ES-I3 (cell line): ENCODE measurements around the gene SFXN4.

ENCODE experiments used
- H3K36me3 ChIP-seq: 2 replicates; pipeline ENCODE4 v1.6.1; 2013; ENCODE audit warnings: mild to moderate bottlenecking, low read length, control low read depth, moderate library complexity; ENCODE audit not compliant: insufficient read depth
- H3K4me1 ChIP-seq: 2 replicates; pipeline ENCODE4 v1.6.1; 2013; ENCODE audit warnings: mild to moderate bottlenecking, control low read depth, low read length; ENCODE audit not compliant: insufficient read depth
- H3K9ac ChIP-seq: 2 replicates; pipeline ENCODE4 v1.6.1; 2013; ENCODE audit warnings: low read depth, mild to moderate bottlenecking, low read length, moderate library complexity
- H3K9me3 ChIP-seq: 2 replicates; pipeline ENCODE4 v1.6.1; 2013; ENCODE audit warnings: mild to moderate bottlenecking, low read length, moderate library complexity; ENCODE audit not compliant: control insufficient read depth, insufficient read depth

Gene SFXN4, protein sequence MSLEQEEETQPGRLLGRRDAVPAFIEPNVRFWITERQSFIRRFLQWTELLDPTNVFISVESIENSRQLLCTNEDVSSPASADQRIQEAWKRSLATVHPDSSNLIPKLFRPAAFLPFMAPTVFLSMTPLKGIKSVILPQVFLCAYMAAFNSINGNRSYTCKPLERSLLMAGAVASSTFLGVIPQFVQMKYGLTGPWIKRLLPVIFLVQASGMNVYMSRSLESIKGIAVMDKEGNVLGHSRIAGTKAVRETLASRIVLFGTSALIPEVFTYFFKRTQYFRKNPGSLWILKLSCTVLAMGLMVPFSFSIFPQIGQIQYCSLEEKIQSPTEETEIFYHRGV

DNA sequence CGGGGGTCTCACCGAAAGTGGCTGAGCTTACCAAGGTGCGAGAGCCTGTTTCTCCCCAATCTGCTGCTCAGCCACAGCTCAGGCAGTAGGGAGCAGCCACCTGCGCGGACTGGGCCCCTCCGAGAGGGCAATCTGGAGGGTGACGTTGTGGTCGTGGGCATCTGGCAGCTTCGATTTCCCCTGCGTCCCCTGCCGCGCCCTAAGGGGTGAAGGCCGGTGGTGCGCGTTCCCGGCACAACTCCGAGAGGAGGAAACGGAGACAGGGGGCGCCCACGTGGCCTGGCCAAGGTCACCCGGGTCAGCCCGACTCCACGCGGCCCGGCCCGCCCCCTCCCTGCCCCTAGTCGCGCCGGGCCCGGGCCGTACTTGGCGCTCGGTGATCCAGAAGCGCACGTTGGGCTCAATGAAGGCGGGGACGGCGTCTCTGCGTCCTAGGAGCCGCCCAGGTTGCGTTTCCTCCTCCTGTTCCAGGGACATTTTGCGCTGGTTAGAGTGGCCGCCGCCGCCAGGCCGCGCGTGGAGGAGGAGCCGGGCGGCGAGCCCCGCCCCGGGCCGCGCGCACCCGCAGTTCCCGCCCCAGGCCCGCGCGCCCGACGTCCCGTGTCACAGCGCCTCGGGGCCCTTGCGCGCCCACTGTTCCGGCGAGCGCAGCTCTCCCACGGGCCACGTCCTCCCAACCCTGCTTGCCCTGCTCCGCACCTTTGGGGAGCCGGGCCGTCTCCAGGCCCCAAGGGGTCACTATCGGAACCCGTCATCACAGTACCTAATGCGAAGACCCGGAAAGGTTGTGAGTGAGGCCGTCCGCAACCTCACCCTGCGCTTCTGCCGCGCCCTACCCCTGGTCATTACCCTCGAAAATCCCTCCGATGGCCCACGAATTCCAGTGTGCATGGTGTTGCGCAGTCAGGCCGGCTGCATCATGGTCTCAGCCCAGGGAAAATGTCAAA lies at the start of gene SFXN4:
Gene SFXN4, minus strand, starts transcription at position 544 of the 947 bp plus-strand sequence. Its CDS starts 67 bp downstream, at position 477.
- no peaks in the 10 kb centered on the region; the same call in 1 of the 2 replicates for H3K4me1 ChIP-seq
- no peaks in the 10 kb centered on the region for H3K9me3 ChIP-seq
- H3K36me3 ChIP-seq = peaks cover 12% of the 10 kb centered on the region
- peak within 1 kb of the TSS; percentile 78 for H3K9ac ChIP-seq

DNA sequence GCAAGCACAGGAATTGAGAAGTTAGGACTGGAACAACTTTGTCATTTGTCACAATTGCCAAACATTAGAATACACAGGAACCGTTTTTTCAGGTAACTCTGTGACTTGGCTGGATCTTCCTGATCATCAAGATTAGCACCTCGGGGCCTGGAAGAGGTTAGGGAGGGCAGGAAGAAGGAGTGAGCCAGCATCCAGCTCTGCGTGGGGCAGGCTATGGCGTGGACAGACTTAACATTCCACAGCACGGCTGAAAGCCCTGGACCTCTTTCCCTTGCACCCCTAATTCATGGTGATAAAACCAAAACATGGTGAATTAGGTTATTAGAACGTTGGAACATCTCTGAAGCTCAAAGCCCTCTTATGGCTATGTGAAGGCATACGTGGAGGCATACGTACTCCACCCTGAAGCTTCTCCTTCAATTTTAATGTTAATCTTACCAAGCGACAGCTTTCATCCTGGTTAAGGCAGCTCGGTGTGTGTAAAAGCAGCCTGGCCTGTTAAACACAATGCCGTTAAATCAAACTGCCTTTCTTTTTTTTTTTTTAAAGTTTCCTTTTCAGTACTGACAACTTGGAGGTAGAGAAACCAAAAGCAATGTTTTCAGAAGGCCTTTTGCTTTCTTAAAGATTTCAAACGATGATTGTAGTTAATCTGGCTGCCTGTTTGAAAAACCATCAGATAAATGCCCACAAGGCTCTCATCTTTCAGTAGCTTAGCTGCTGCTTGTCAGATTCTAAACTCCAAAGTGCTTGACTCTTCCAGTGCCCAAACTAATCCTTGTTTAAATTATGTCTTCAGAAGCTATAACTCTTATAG lies 46.3 kb upstream of the SFXN4 start:
- H3K9me3 ChIP-seq = no peaks in the 10 kb centered on the region
- H3K4me1 ChIP-seq = peaks cover 26% of the 10 kb centered on the region
- H3K36me3 ChIP-seq = no peaks in the 10 kb centered on the region
- H3K9ac ChIP-seq = no peak overlapping the region

DNA sequence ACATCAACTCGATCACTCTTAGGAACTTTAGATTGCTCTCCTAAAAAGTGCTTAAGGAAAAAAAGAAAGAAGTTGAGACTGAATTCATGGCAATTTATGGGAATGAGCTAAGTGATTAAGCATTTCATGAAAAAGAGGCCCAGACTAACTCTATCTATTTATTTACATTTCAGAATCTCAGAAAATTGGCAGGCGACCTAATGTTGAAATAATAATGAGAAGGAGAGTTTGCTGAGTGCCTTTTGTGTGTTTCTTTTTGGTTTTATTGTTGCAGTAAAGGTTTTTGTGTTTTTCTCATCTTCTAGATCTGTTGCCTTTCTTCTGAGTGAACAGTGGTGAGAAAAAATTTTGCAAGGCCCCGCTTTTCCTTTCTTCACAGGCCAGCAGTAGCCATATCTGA lies 45.7 kb upstream of the SFXN4 start:
- no peak overlapping the region for H3K9ac ChIP-seq

DNA sequence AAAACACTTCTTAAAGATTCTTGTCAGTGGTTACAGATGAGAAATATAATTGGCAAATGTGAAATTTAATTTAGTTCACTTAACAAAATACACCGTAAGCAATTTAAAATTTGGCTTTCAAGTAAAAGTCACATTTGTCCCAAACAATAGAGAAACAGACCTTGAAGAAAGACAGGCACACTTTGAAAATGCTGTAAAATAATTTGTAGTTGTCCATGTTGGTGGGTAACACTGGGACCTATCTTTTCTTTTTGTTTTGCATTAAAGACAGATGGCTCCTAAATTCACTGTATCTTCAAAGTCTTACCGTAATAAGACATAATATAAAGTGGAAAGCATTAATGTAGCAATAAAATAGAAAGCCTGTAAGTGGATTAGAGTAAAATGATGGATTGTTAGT lies 45.1 kb upstream of the SFXN4 start:
- H3K36me3 ChIP-seq = no peaks in the 10 kb centered on the region
- no peak overlapping the region for H3K9ac ChIP-seq
- H3K4me1 ChIP-seq = peaks cover 26% of the 10 kb centered on the region
- H3K9me3 ChIP-seq = no peaks in the 10 kb centered on the region

More for the DNA sequence above, 45.7 kb upstream of the SFXN4 start:
- no peaks in the 10 kb centered on the region for H3K9me3 ChIP-seq
- peaks cover 26% of the 10 kb centered on the region for H3K4me1 ChIP-seq
- no peaks in the 10 kb centered on the region for H3K36me3 ChIP-seq

DNA sequence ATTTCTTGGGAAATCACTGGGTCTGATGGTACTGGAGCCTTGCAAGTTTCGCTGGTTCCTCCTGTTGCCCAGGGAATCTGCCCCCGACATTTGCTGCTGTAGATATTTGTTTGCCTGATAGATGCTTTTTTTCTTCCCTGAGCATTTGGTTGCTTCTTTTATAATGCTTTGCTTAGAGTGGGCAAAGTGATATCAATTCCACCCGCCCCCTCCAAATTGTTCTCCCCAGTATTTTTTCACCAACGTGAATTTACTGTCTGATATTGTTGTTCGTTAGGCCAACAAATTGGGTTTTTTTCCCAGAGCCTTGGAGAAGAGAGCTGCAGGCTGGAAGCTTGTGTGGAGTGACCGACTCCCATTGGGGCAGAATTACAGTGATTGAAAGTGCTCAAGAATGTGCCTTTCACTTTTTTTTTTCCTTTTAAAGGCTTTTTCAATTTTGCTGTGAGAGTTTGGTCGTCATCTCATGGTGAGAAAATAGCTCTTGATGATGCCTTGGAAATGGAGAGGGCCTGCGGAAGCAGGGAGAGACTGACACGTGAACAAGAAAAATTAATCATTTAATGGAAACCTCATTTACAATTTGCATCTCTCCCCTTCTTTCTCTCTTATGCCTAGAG lies 44.3 kb upstream of the SFXN4 start:
- peaks cover 26% of the 10 kb centered on the region for H3K4me1 ChIP-seq
- no peak overlapping the region for H3K9ac ChIP-seq
- H3K9me3 ChIP-seq = no peaks in the 10 kb centered on the region
- H3K36me3 ChIP-seq = no peaks in the 10 kb centered on the region

DNA sequence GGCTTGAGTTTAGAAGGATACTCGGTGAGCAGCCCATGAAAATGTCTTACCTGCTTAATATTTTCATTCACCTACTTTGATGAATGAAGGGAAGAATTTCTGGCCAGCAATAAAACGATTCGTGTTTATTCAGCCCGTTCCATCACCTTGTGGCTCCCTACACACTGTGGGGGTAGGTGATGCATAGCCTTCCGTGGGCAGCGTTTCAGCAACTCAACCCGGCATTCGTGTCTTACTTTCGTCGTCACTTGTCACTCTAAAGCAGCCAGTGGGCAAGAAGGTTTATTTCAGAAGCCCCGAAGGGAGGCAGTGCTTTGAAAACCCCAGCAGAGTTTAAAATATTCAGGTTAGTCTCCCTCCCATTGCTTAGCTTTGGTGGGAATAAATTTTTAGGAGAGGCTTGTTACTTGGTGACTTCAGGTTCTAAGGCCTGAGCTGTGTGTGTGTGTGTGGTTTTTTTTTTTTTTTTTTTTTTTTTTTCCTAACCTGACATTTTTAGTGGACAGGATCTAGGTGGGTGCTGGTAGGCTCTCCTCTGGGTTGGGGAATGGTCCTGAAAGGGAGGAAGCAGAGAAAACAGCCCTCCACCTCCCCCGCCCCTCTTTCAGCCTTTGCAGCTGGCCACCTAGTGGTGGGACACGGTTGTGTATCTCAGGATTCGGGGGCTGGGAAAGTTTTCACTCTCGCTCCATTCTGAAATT lies 43.7 kb upstream of the SFXN4 start:
- Histone ChIP-seq H3K4me1 (peaks cover 26% of the 10 kb centered on the region), H3K9ac (peak overlapping the region; percentile 61; the same call in 1 of the 2 replicates)

DNA sequence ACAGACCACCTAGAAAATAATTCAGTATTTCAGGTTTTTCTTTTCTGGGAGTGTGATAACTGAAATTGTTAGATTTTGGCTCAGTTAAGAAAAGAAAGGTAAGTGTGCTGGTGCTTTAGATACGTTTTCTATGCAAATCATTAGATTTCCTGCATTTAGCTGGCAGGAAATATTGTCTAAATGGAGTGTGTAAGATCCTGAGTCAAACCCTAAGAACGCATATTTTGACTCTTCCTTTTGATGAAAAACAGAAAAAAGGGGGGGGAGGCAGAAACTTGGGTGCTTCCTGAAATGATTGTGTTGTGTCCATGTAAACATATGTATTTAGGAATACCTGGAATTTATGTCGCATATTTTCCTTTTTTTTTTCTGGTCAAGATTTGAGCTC lies 43.0 kb upstream of the SFXN4 start:
- no peaks in the 10 kb centered on the region for H3K9me3 ChIP-seq
- peaks cover 26% of the 10 kb centered on the region for H3K4me1 ChIP-seq
- H3K9ac ChIP-seq = peak overlapping the region; percentile 61; the same call in 1 of the 2 replicates
- H3K36me3 ChIP-seq = no peaks in the 10 kb centered on the region

More for the DNA sequence above, 43.7 kb upstream of the SFXN4 start:
- Histone ChIP-seq H3K36me3 (no peaks in the 10 kb centered on the region), H3K9me3 (no peaks in the 10 kb centered on the region)

DNA sequence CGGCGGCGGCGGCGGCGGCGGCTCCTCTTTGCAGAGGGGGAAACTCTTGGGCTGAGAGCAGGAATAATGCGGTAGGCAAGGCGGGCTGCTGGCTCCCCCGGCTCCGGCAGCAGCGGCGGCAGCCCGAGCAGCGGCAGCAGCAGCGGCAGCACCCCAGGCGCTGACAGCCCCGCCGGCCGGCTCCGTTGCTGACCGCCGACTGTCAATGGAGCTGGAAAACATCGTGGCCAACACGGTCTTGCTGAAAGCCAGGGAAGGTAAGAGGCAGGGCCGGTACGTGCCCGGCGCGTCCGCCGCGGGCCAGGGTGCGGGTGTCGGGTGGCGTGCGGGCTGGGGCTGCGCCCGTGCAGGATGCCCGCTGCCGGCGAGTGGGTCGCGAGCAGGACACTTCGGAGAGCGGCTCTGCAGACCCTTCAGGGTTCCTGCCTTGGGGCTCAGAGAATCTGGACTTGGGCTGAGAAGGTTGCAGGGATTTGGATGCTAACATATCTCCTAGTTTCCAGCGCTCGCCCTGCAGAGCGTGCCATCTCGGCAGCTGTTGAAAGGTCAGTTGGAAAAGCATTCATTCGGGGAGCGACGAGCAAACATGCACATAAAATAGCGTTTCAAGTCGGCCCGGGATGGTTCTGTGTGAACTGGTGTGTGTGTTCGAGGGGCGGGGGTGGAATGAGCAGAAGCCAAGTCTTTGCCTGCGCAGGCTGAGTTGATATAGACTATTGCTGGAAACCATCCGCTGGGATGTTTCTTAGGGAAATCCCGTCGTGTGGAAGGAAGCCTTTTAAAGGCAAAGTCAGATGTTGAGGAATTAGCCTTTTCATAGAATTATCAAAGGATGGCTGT lies 42.4 kb upstream of the SFXN4 start:
- Histone ChIP-seq H3K4me1 (peaks cover 31% of the 10 kb centered on the region), H3K9me3 (no peaks in the 10 kb centered on the region), H3K36me3 (no peaks in the 10 kb centered on the region), H3K9ac (peak overlapping the region; percentile 61; the same call in 1 of the 2 replicates)

DNA sequence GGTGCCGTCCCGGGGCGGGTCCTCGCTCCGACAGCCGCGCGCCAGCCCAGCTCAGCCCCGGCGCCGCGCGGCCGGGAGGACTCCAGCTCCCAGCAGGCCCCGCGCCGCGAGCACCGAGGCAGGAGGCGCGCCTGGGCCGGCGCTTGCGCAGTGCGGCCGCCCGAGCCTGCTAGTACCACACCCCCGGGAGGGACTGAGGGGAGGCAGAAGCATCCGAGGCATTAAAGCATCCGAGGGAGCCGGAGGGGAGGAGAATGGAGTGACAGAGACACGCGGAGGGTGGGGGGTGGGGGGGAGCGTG lies 41.8 kb upstream of the SFXN4 start, which contains the start of gene GRK5:
Gene GRK5, plus strand, starts transcription at position 206 of the 301 bp plus-strand sequence. CDS start 347 bp downstream, outside the sequence.
- H3K4me1 ChIP-seq = peaks cover 33% of the 10 kb centered on the region
- H3K9ac ChIP-seq = peak within 1 kb of the TSS; percentile 80
- H3K9me3 ChIP-seq = no peaks in the 10 kb centered on the region
- no peaks in the 10 kb centered on the region for H3K36me3 ChIP-seq

DNA sequence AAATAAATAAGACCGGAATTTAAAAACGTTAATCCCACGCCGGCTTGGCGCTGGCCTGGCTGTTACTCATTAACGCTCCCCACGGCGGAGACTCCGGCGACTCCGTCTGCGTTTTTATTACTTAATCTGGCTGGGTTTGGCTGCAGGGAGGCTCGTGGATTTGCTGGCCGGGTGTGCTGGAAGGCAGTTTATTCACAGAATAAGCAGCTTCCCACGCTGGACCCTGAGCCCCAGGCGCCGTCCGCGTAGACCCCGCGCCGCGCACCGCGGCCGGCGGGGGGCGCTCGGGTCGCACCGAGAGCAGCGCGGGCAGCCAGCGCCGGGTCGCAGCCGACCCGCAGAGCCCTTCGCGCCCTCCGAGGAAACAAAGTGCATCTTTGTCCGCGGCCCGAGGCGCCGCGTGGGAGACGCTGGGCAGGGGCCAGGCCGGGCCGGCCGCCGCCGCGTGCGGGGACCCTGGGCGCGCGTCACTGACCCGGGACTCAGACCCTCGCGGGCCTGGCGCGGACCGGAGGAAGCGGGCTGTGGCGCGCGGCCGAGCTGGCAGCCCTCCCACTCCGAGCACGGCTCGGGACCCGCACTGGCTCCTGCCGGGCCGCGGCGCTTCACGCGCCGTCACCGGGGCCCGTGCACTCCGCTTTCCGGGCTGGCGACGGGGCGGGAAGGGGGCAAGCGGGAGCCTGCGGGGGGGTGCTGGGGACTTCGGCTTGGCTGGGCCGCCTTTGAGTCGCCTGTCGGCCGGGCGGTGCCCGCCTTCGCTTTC lies 41.3 kb upstream of the SFXN4 start:
- peak overlapping the region; percentile 80 for H3K9ac ChIP-seq
- peaks cover 28% of the 10 kb centered on the region for H3K4me1 ChIP-seq
- no peaks in the 10 kb centered on the region for H3K36me3 ChIP-seq
- no peaks in the 10 kb centered on the region for H3K9me3 ChIP-seq

DNA sequence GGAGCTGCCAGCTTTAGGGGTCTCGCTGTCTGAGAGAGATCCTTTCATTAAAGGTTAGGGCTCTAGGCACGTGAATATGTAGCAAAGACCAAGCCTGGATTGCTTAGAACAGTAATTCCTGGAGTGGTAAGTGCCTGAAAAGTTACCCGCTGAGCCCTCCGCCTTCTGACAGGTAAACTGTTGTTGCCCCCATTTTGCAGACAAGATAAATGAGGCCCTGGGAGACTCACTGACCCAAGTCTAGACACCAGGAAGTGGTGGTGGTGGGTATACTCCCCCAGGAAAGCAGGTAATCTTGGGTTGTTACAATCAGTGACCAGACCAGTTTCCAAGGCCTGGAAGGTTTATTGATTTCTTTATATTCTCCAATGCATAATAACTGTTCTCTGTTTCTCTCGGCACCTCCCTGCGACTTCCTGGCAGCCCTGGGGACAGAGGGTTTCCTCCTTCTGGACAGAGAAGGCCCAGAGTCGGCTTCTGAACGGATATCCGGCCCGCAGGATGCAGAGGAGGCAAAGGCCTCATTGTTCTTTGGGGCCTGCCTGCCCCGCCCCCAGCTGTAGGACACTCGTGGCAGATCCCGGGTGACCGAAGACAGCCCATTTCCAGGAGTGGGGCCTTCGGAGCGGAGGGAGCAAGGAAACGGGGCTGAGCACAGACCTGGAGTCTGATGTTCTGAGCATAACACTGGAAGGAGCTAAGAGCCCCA lies 40.5 kb upstream of the SFXN4 start:
- peak overlapping the region; percentile 80; the same call in 1 of the 2 replicates for H3K9ac ChIP-seq
- H3K9me3 ChIP-seq = no peaks in the 10 kb centered on the region
- peaks cover 22% of the 10 kb centered on the region for H3K4me1 ChIP-seq
- no peaks in the 10 kb centered on the region for H3K36me3 ChIP-seq
